ENCODE results near the gene CPXM2. TPM values are rescaled to one million over a fixed set of nuclear protein-coding genes. Genes with fewer than 3 reads are reported as not detected.

Gene CPXM2
- total RNA-seq, 1 donor from 2014 or later, result 12.1 TPM

DNA sequence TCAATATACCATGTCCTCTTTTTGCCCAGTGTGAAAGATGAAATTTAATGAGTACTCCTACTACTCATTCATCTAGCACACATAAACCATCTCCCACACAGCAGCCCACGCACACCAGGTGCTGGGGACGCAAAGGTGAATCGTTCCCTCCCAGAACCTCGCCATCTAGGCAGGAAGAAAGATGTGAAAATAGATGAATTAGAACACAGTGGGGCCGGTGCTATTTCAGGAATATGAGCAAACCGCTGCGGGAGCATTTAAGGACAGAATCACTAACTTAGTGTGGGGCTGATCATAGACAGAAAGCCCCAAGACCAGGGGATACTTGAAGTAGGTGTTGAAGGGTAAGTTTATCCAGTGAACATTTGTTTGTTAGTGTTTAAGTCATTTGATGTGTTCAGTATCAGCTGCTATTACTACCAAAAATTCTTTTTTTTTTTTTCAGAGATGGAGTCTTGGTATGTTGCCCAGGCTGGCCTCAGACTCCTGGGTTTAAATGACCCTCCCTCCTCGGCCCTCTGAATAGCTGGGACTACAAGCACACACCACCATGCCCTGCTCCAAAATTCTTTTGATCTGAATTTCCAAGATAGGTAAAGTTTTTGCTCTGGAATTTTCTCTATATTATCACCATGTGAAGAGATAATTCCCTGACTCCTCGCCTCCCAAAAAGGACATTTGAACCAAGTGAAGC is 48.8 kb downstream of the CPXM2 start:
- no peak for TF ChIP-seq CTCF (IDR thresholded peaks at IDR 0.05; ENCODE audit: insufficient read depth, low read length, poor library complexity, severe bottlenecking)
- no peaks in the 10 kb centered on the region for H3K36me3 ChIP-seq (ENCODE audit: control insufficient read depth, insufficient read depth, low read length)
- H3K4me3 ChIP-seq (ENCODE audit: low read depth, low read length), result no peak overlapping the region
- H3K27me3 ChIP-seq (ENCODE audit: control insufficient read depth, insufficient read depth, low read length), result no peaks in the 10 kb centered on the region
- DNase-seq (ENCODE audit: low read depth), result no peak

GRCh38 chr10:123841560-123841959 is 50.0 kb downstream of the CPXM2 start:
- Histone ChIP-seq H3K27me3 (ENCODE audit: control insufficient read depth, insufficient read depth, low read length) (no peaks in the 10 kb centered on the region), H3K36me3 (ENCODE audit: control insufficient read depth, insufficient read depth, low read length) (no peaks in the 10 kb centered on the region), H3K4me3 (ENCODE audit: low read depth, low read length) (no peak overlapping the region)
- no peak for TF ChIP-seq CTCF (IDR thresholded peaks at IDR 0.05; ENCODE audit: insufficient read depth, low read length, poor library complexity, severe bottlenecking)
- no peak for DNase-seq (ENCODE audit: low read depth)

- TF ChIP-seq CTCF (IDR thresholded peaks at IDR 0.05; ENCODE audit: insufficient read depth, low read length, poor library complexity, severe bottlenecking), result no peak
- Histone ChIP-seq H3K36me3 (ENCODE audit: control insufficient read depth, insufficient read depth, low read length) (no peaks in the 10 kb centered on the region), H3K27me3 (ENCODE audit: control insufficient read depth, insufficient read depth, low read length) (no peaks in the 10 kb centered on the region), H3K4me3 (ENCODE audit: low read depth, low read length) (no peak overlapping the region)
- no peak for DNase-seq (ENCODE audit: low read depth)
Measured at GRCh38 chr10:123841115-123841514, 50.5 kb downstream of the CPXM2 start.

- H3K27me3 ChIP-seq (ENCODE audit: control insufficient read depth, insufficient read depth, low read length), result no peaks in the 10 kb centered on the region
- no peaks in the 10 kb centered on the region for H3K36me3 ChIP-seq (ENCODE audit: control insufficient read depth, insufficient read depth, low read length)
- H3K4me3 ChIP-seq (ENCODE audit: low read depth, low read length), result no peak overlapping the region
- DNase-seq (ENCODE audit: low read depth), result no peak
- TF ChIP-seq CTCF (IDR thresholded peaks at IDR 0.05; ENCODE audit: insufficient read depth, low read length, poor library complexity, severe bottlenecking), result no peak
Measured at GRCh38 chr10:123840714-123841113, 50.9 kb downstream of the CPXM2 start.

DNA sequence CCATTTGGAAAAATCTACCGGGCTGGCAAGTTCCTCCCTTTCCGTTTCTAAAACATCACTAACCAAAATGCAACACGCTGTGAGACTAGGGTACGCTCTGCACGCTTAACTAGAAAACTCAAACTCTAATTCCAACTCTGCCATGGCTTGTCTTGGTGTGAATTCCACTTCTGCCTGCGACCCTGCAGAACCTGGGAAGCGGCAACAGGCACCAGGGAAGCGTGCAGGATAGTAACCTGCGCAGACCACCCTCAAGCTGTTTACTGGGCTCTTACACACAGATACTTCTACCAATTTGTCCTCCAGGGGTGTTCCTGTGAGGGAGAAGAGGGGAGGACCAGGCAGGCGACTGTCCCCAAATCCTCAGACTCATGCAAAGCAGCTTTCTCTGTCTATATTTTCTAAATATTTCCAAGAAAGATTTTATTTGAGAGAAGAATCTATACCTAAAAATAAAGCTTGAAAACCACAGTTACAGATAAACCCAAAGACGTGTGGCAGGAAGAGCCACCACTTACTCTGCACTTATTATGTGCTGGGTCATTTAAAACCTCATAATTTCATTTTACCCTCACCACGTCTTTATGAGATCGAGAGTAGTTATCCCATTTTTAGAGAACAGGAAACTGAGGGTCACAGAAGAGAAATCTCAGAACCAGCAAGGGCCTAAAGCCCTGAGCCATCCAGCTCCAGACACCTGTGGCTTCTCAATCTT is 52.9 kb downstream of the CPXM2 start:
- Histone ChIP-seq H3K36me3 (ENCODE audit: control insufficient read depth, insufficient read depth, low read length) (no peaks in the 10 kb centered on the region), H3K4me3 (ENCODE audit: low read depth, low read length) (no peak overlapping the region), H3K27me3 (ENCODE audit: control insufficient read depth, insufficient read depth, low read length) (no peaks in the 10 kb centered on the region)
- TF ChIP-seq CTCF (IDR thresholded peaks at IDR 0.05; ENCODE audit: insufficient read depth, low read length, poor library complexity, severe bottlenecking), result no peak
- no peak for DNase-seq (ENCODE audit: low read depth)

All from kidney epithelial cell (primary cell).